CD14-positive monocyte (primary cell): ENCODE results near the gene TMCO4. TPM values are rescaled to one million over a fixed set of nuclear protein-coding genes. Genes with fewer than 3 reads are reported as not detected.
"Not testable (repeated sequence)": the region's sequence is repeated elsewhere in the genome, so short reads cannot be mapped to it uniquely, and the experiment has no call there.

ENCODE experiments used
- DNase-seq, 3 donors: peaks; one replicate each; pipeline ENCODE4 v3.0.0-alpha.2; 2011 to 2022
- H2AFZ ChIP-seq: 2 replicates; pipeline ENCODE4 v1.6.0; 2012; ENCODE audit warnings: mild to moderate bottlenecking, low read depth, low read length, inconsistent platforms; ENCODE audit not compliant: insufficient read depth, poor library complexity, severe bottlenecking
- H3K27ac ChIP-seq, 2 donors: 1 replicate in 1 of 2; 2 replicates in 1 of 2; pipeline ENCODE4 v1.5.1; 2012 to 2013; ENCODE audit warnings: low read length in 2 of 2, control low read depth in 1 of 2, inconsistent platforms in 1 of 2, low read depth in 1 of 2, mild to moderate bottlenecking in 1 of 2
- H3K27me3 ChIP-seq, 2 donors: one replicate each; pipeline versions ENCODE4 v1.6.0 to v1.6.1; 2011 to 2013; ENCODE audit warnings: low read length in 2 of 2; ENCODE audit not compliant: control insufficient read depth in 2 of 2, insufficient read depth in 2 of 2
- H3K36me3 ChIP-seq, 2 donors: replicated peaks in 1 of 2; 1 replicate in 1 of 2; 2 replicates in 1 of 2; pipeline versions ENCODE4 v1.5.1 to v1.6.1; 2012 to 2013; ENCODE audit warnings: low read length in 2 of 2, control low read depth in 1 of 2, inconsistent platforms in 1 of 2, mild to moderate bottlenecking in 1 of 2; ENCODE audit not compliant: insufficient read depth in 2 of 2, control insufficient read depth in 1 of 2
- H3K4me1 ChIP-seq, 2 donors: 1 replicate in 1 of 2; 2 replicates in 1 of 2; pipeline versions ENCODE4 v1.5.1 to v1.6.1; 2012 to 2013; ENCODE audit warnings: low read length in 2 of 2, control low read depth in 1 of 2, inconsistent platforms in 1 of 2, mild to moderate bottlenecking in 1 of 2, moderate library complexity in 1 of 2; ENCODE audit not compliant: insufficient read depth in 2 of 2, control insufficient read depth in 1 of 2
- H3K4me2 ChIP-seq: replicated peaks from 2 replicates; pipeline ENCODE3; 2012; ENCODE audit warnings: low read length, moderate library complexity, mild to moderate bottlenecking; ENCODE audit not compliant: poor library complexity, severe bottlenecking; ENCODE audit errors: extremely low read depth
- H3K4me3 ChIP-seq, 3 experiments: fragments of 200-600 bp in 1 of 3; sonication (generic) in 1 of 3; replicated peaks in 1 of 3; 1 replicate in 2 of 3; 2 replicates in 1 of 3; pipeline ENCODE4 v1.5.1; 2011 to 2013; ENCODE audit warnings: low read length in 3 of 3, mild to moderate bottlenecking in 3 of 3, control low read depth in 2 of 3, low read depth in 2 of 3, inconsistent platforms in 1 of 3, moderate library complexity in 1 of 3
- H3K79me2 ChIP-seq: 2 replicates; pipeline ENCODE4 v1.6.0; 2012; ENCODE audit warnings: mild to moderate bottlenecking, control low read depth, inconsistent platforms, low read length, moderate library complexity; ENCODE audit not compliant: insufficient read depth
- H3K9ac ChIP-seq: 2 replicates; pipeline ENCODE4 v1.6.0; 2017; ENCODE audit warnings: low read length, mild to moderate bottlenecking; ENCODE audit not compliant: insufficient read depth, poor library complexity, severe bottlenecking
- H3K9me3 ChIP-seq, 2 donors: replicated peaks in 1 of 2; 1 replicate in 1 of 2; 2 replicates in 1 of 2; pipeline versions ENCODE4 v1.5.1 to v1.6.1; 2012 to 2013; ENCODE audit warnings: low read length in 2 of 2, control low read depth in 1 of 2; ENCODE audit not compliant: control insufficient read depth in 1 of 2, insufficient read depth in 1 of 2
- H4K20me1 ChIP-seq: 2 replicates; pipeline ENCODE4 v1.6.0; 2012; ENCODE audit warnings: mild to moderate bottlenecking, low read length, control low read depth, moderate library complexity; ENCODE audit not compliant: insufficient read depth
- H3K27ac Mint-ChIP-seq, 7 donors: one replicate each; pipeline ENCODE4 v1.8.0; 2020; ENCODE audit warnings: mild to moderate bottlenecking in 7 of 7, mixed read lengths in 7 of 7, moderate library complexity in 6 of 7, inconsistent platforms in 2 of 7
- H3K27me3 Mint-ChIP-seq, 3 donors: one replicate each; pipeline ENCODE4 v1.8.0; 2021 to 2022; ENCODE audit warnings: low read depth in 3 of 3, mild to moderate bottlenecking in 3 of 3, mixed read lengths in 3 of 3, moderate library complexity in 3 of 3, inconsistent platforms in 1 of 3
- H3K36me3 Mint-ChIP-seq, 2 donors: one replicate each; pipeline ENCODE4 v1.8.0; 2020; ENCODE audit warnings: mixed read lengths in 2 of 2, inconsistent platforms in 1 of 2, mild to moderate bottlenecking in 1 of 2
- H3K4me1 Mint-ChIP-seq: one replicate; pipeline ENCODE4 v1.8.0; 2020; ENCODE audit warnings: mild to moderate bottlenecking, mixed read lengths
- H3K4me3 Mint-ChIP-seq, 2 donors: one replicate each; pipeline ENCODE4 v1.8.0; 2020; ENCODE audit warnings: mild to moderate bottlenecking in 2 of 2, mixed read lengths in 2 of 2, moderate library complexity in 1 of 2
- H3K9me3 Mint-ChIP-seq, 7 donors: one replicate each; pipeline ENCODE4 v1.8.0; 2020 to 2022; ENCODE audit warnings: mixed read lengths in 7 of 7, mild to moderate bottlenecking in 6 of 7, moderate library complexity in 6 of 7, inconsistent platforms in 2 of 7
- WGBS: methylation state at CpG from one replicate; pipeline ENCODE4 v1.1.5; 2013; ENCODE audit warnings: missing lambda C conversion rate; ENCODE audit not compliant: insufficient coverage; 5-methylcytosine and 5-hydroxymethylcytosine counted together
- intact Hi-C, 2 donors: fragments of 100-400 bp; cut with micrococcal nuclease; formaldehyde crosslinking; loops; one replicate each; pipeline versions ENCODE4 v1.15.0 to v1.15.1; 2023
- polyA plus RNA-seq, 3 donors: library from polyadenylated mRNA; depleted of rRNA in 1 of 3; unstranded in 2 of 3; stranded (reverse) in 1 of 3; fragments of 300-500 nt in 2 of 3; fragments of >200 nt in 1 of 3; fragmentation: Illumina TruSeq in 2 of 3; gene quantifications; 1 replicate in 2 of 3; 2 replicates in 1 of 3; pipeline ENCODE4 v1.2.3, GENCODE V29; 2012 to 2021
- TF ChIP-seq, protein P1 (sequence below): fragments of 200-600 bp; IDR thresholded peaks from one replicate; pipeline ENCODE4 v1.8.0; 2022; ENCODE audit warnings: antibody characterized with exemption, mild to moderate bottlenecking

The TMCO4 gene
- polyA plus RNA-seq, 3 donors: 6.9 to 10.1 (median 7.9) TPM

DNA sequence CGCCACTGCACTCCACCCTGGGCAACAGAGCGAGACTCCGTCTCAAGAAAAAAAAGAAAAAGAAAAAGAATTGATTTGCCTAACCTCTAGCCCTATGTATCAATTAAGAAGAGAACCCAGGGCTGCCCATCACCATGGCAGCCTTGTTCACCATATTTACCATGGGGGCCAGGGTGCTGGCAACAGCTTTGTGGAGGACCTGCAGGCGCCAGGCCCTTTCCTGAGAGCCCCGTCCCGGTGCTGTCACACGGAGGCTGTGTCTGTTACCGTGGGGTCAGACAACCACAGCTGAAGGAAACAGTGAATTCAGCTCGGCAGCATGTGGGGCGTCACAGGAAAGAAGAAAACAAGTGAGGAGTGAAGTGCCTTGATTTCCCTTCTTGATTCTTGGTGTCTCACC lies 162.1 kb downstream of the TMCO4 start:
- intact Hi-C loops: no loop called here
- peaks cover 20 to 37% (median 25%) of the 10 kb centered on the region in 3 donors for H3K27me3 Mint-ChIP-seq
- no peak overlapping the region for H2AFZ ChIP-seq
- no peak overlapping the region for H3K4me2 ChIP-seq
- DNase-seq: no peak
- WGBS: 56% methylated on average over 4 of the region's 10 CpGs
- H3K36me3 Mint-ChIP-seq: no peaks in the 10 kb centered on the region
- peaks cover under 1 to 24% of the 10 kb centered on the region in 2 donors for H3K27me3 ChIP-seq
- no peaks in the 10 kb centered on the region for H4K20me1 ChIP-seq
- H3K9me3 Mint-ChIP-seq: peaks cover 0 to 4% (median 0%) of the 10 kb centered on the region in 7 donors
- H3K36me3 ChIP-seq: no peaks in the 10 kb centered on the region
- TF ChIP-seq, protein P1, sequence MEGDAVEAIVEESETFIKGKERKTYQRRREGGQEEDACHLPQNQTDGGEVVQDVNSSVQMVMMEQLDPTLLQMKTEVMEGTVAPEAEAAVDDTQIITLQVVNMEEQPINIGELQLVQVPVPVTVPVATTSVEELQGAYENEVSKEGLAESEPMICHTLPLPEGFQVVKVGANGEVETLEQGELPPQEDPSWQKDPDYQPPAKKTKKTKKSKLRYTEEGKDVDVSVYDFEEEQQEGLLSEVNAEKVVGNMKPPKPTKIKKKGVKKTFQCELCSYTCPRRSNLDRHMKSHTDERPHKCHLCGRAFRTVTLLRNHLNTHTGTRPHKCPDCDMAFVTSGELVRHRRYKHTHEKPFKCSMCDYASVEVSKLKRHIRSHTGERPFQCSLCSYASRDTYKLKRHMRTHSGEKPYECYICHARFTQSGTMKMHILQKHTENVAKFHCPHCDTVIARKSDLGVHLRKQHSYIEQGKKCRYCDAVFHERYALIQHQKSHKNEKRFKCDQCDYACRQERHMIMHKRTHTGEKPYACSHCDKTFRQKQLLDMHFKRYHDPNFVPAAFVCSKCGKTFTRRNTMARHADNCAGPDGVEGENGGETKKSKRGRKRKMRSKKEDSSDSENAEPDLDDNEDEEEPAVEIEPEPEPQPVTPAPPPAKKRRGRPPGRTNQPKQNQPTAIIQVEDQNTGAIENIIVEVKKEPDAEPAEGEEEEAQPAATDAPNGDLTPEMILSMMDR: no peak
- no peak overlapping the region for H3K27ac Mint-ChIP-seq
- H3K79me2 ChIP-seq: no peaks in the 10 kb centered on the region
- no peak overlapping the region for H3K27ac ChIP-seq
- no peaks in the 10 kb centered on the region for H3K9me3 ChIP-seq
- H3K4me3 ChIP-seq: no peak overlapping the region
- H3K4me3 Mint-ChIP-seq: no peak overlapping the region
- no peaks in the 10 kb centered on the region for H3K4me1 Mint-ChIP-seq
- H3K9ac ChIP-seq: no peak overlapping the region
- H3K4me1 ChIP-seq: no peaks in the 10 kb centered on the region

DNA sequence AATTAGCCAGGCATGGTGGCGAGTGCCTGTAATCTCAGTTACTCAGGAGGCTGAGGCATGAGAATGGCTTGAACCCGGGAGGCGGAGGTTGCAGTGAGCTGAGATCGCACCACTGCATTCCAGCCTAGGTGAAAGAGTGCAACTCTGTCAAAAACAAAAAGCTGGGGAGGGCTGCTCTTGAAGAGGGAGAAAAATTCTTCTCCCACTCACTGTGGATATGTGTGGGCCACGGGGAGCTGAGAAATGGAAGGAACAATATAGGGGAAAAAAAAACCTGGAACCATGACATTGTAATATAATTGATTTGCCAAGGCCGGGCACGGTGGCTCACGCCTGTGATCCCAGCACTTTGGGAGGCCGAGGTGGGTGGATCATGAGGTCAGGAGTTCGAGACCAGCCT lies 163.0 kb downstream of the TMCO4 start:
- H4K20me1 ChIP-seq, H3K9ac ChIP-seq, H3K79me2 ChIP-seq, H3K9me3 ChIP-seq, H3K36me3 ChIP-seq, H3K4me2 ChIP-seq, DNase-seq, H3K27ac ChIP-seq, H3K27ac Mint-ChIP-seq, intact Hi-C loops, H2AFZ ChIP-seq, H3K4me1 ChIP-seq, H3K36me3 Mint-ChIP-seq, H3K4me3 ChIP-seq, H3K4me1 Mint-ChIP-seq, H3K9me3 Mint-ChIP-seq, H3K4me3 Mint-ChIP-seq: not testable (repeated sequence)
- H3K27me3 ChIP-seq: peaks cover 0 to 16% of the 10 kb centered on the region in 2 donors
- WGBS: 100% methylated on average over 3 of the region's 10 CpGs
- peaks cover 12 to 29% (median 16%) of the 10 kb centered on the region in 3 donors for H3K27me3 Mint-ChIP-seq
